ENCODE measurements around the gene MAP2K3. TPM values are rescaled to one million over a fixed set of nuclear protein-coding genes. Genes with fewer than 3 reads are reported as not detected.

Gene MAP2K3
- total and polyA plus RNA-seq, 2 donors (not counting 3 experiments of a cell fraction or from before 2014, with no cell fraction given), result 15.3 to 36.3 TPM

DNA sequence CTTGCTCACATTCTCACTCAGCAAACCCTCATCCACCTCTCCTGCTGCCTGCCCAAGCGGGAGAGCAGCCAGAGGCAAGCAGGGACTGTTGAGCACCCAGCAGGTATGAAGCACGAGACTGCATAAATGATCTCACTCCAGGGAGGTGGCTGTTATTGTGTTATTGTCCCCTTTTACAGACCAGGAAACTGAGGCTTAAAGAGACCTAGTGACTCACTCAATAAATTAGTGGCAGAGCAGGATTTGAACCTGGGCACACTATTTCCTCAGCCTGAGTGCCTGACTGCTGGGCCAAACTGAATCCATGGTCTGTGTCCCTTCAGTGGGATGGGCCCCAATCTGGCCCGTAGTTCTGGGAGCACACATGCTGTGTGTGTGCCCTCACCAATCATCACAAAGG is 12.3 kb upstream of the MAP2K3 start:
- ChIA-PET POLR2A (no interaction called here), CTCF (interaction anchor here (1.8 kb wide), 1 partner anchor 143 kb away, joined by 5 read pairs; no protein-coding TSS in a partner anchor)
- BruUV-seq (replicated peaks), result no TSS peak
- intact Hi-C loops (cut with micrococcal nuclease) (no loop called here), dilution Hi-C loops (cut with MboI; ENCODE audit: extremely low pct_ligation_motif_present, low sequenced_read_pairs) (no loop called here)
- FAIRE-seq (no peak), DNase-seq (ENCODE audit: low read depth, low spot score) (no peak)
- Histone ChIP-seq H2AFZ (ENCODE audit: low read depth, low read length) (no peak overlapping the region), H3K4me1 (ENCODE audit: control insufficient read depth, extremely low read depth, insufficient read depth, low read length) (peaks cover 11% of the 10 kb centered on the region), H3K27me3 (ENCODE audit: control insufficient read depth in 2 of 2, insufficient read depth in 2 of 2, low read length in 2 of 2) (no peaks in the 10 kb centered on the region), H3K36me3 (ENCODE audit: control insufficient read depth in 2 of 2, extremely low read depth in 1 of 2, insufficient read depth in 2 of 2, low read length in 2 of 2) (no peaks in the 10 kb centered on the region), H3K27ac (ENCODE audit: insufficient read depth, low read depth, low read length) (no peak overlapping the region), H3K9me1 (replicated peaks; ENCODE audit: control insufficient read depth, extremely low read depth, insufficient read depth, low read length) (no peaks in the 10 kb centered on the region), H3K9me3 (replicated peaks; ENCODE audit: control insufficient read depth, insufficient read depth, low read length) (no peaks in the 10 kb centered on the region), H4K20me1 (replicated peaks; ENCODE audit: control insufficient read depth, extremely low read depth, insufficient read depth, low read length) (no peaks in the 10 kb centered on the region), H3K9ac (replicated peaks; ENCODE audit: extremely low read depth, insufficient read depth, low read length) (no peak overlapping the region), H3K79me2 (ENCODE audit: control insufficient read depth, insufficient read depth, low read length) (no peaks in the 10 kb centered on the region), H3K4me2 (ENCODE audit: insufficient read depth, low read length) (no peak overlapping the region), H3K4me3 (replicated peaks in 1 of 3; ENCODE audit: insufficient read depth in 1 of 3, low read depth in 1 of 3, low read length in 3 of 3) (no peak overlapping the region)
- TF ChIP-seq, protein P1, sequence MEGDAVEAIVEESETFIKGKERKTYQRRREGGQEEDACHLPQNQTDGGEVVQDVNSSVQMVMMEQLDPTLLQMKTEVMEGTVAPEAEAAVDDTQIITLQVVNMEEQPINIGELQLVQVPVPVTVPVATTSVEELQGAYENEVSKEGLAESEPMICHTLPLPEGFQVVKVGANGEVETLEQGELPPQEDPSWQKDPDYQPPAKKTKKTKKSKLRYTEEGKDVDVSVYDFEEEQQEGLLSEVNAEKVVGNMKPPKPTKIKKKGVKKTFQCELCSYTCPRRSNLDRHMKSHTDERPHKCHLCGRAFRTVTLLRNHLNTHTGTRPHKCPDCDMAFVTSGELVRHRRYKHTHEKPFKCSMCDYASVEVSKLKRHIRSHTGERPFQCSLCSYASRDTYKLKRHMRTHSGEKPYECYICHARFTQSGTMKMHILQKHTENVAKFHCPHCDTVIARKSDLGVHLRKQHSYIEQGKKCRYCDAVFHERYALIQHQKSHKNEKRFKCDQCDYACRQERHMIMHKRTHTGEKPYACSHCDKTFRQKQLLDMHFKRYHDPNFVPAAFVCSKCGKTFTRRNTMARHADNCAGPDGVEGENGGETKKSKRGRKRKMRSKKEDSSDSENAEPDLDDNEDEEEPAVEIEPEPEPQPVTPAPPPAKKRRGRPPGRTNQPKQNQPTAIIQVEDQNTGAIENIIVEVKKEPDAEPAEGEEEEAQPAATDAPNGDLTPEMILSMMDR (IDR thresholded peaks at IDR 0.05; ENCODE audit: extremely low read depth in 1 of 2, insufficient read depth in 1 of 2, low read depth in 1 of 2, low read length in 2 of 2), result no peak
- TF ChIP-seq GATA2 (IDR thresholded peaks at IDR 0.05; ENCODE audit: insufficient read depth, insufficient read length, low read depth, low read length), result no peak
- TF ChIP-seq MYC (IDR thresholded peaks at IDR 0.05; ENCODE audit: low read depth, low read length), result no peak
- TF ChIP-seq JUN (IDR thresholded peaks at IDR 0.05; ENCODE audit: borderline replicate concordance, insufficient read depth, insufficient read length, low read depth), result no peak
- TF ChIP-seq, protein P2, sequence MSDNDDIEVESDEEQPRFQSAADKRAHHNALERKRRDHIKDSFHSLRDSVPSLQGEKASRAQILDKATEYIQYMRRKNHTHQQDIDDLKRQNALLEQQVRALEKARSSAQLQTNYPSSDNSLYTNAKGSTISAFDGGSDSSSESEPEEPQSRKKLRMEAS (IDR thresholded peaks at IDR 0.05; ENCODE audit: insufficient read depth, insufficient read length), result no peak
- no peak for TF ChIP-seq POLR2A (IDR thresholded peaks at IDR 0.05; ENCODE audit: low read depth, low read length)
- TF ChIP-seq POLR2AphosphoS5 (IDR thresholded peaks at IDR 0.05; ENCODE audit: insufficient read depth, low read depth, low read length), result no peak

All from endothelial cell of umbilical vein (primary cell).